Measurements from ENCODE around the gene IFT80. TPM values are rescaled to one million over a fixed set of nuclear protein-coding genes. Genes with fewer than 3 reads are reported as not detected.
A peak's percentile ranks its signal among the peaks of the same experiment; 100 is the strongest.

IFT80 gene
- total and polyA plus RNA-seq, 2 of the 4 experiments (the other 2 are of a cell fraction): 15.2 to 16.8 TPM

DNA sequence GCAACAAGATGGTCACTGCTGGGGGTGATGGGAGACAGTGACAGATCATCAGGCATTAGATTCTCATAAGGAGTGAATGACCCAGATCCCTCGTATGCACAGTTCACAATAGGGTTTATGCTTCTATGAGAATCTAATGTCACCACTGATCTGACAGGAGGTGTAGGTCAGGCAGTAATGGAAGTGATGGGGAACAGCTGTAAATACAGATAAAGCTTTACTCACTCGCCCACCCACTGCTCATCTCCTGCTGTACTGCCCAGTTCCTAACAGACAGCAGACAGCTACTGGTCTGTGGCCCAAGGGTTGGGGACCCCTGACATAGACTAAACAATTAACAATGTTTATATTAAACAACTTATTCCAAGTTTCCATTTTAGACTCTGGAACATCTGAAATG, 25.4 kb downstream of the IFT80 start:
- 80% methylated on average over 1 of the region's 2 CpGs; no CpG with 5 or more reads in 1 of the 2 experiments for WGBS, 2 experiments (ENCODE audit: extremely low coverage in 2 of 2, insufficient read length in 1 of 2)

More for the DNA sequence above, 25.4 kb downstream of the IFT80 start:
- H3K36me3 ChIP-seq (ENCODE audit: control insufficient read depth, insufficient read depth, low read length): peaks cover 3% of the 10 kb centered on the region
- TF ChIP-seq POLR2A (IDR thresholded peaks at IDR 0.05; ENCODE audit: low read depth, low read length) (no peak), MAFK (IDR thresholded peaks at IDR 0.05; ENCODE audit: low read depth, low read length) (no peak), CHD1 (IDR thresholded peaks at IDR 0.05; ENCODE audit: low read depth, low read length) (no peak), CEBPB (IDR thresholded peaks at IDR 0.05; ENCODE audit: low read depth, low read length) (no peak), NFE2L2 (IDR thresholded peaks at IDR 0.05; ENCODE audit: low read depth, low read length) (no peak), MXI1 (IDR thresholded peaks at IDR 0.05; ENCODE audit: borderline replicate concordance, low read depth, low read length) (no peak), RCOR1 (IDR thresholded peaks at IDR 0.05; ENCODE audit: insufficient replicate concordance, low read length) (no peak), BHLHE40 (IDR thresholded peaks at IDR 0.05; ENCODE audit: low read depth, low read length) (no peak), RAD21 (IDR thresholded peaks at IDR 0.05; ENCODE audit: low read length) (no peak), FOS (IDR thresholded peaks at IDR 0.05; ENCODE audit: low read depth, low read length) (no peak), SMC3 (IDR thresholded peaks at IDR 0.05; ENCODE audit: low read depth, low read length) (no peak), RFX5 (IDR thresholded peaks at IDR 0.05; ENCODE audit: low read depth, low read length) (no peak), MAZ (IDR thresholded peaks at IDR 0.05; ENCODE audit: borderline replicate concordance, low read depth, low read length) (no peak)
- TF ChIP-seq, protein P1, sequence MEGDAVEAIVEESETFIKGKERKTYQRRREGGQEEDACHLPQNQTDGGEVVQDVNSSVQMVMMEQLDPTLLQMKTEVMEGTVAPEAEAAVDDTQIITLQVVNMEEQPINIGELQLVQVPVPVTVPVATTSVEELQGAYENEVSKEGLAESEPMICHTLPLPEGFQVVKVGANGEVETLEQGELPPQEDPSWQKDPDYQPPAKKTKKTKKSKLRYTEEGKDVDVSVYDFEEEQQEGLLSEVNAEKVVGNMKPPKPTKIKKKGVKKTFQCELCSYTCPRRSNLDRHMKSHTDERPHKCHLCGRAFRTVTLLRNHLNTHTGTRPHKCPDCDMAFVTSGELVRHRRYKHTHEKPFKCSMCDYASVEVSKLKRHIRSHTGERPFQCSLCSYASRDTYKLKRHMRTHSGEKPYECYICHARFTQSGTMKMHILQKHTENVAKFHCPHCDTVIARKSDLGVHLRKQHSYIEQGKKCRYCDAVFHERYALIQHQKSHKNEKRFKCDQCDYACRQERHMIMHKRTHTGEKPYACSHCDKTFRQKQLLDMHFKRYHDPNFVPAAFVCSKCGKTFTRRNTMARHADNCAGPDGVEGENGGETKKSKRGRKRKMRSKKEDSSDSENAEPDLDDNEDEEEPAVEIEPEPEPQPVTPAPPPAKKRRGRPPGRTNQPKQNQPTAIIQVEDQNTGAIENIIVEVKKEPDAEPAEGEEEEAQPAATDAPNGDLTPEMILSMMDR (conservative IDR thresholded peaks at IDR 0.05; ENCODE audit: low read depth, low read length): no peak
- TF ChIP-seq, protein P2, sequence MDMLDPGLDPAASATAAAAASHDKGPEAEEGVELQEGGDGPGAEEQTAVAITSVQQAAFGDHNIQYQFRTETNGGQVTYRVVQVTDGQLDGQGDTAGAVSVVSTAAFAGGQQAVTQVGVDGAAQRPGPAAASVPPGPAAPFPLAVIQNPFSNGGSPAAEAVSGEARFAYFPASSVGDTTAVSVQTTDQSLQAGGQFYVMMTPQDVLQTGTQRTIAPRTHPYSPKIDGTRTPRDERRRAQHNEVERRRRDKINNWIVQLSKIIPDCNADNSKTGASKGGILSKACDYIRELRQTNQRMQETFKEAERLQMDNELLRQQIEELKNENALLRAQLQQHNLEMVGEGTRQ (IDR thresholded peaks at IDR 0.05; ENCODE audit: low read depth, low read length): no peak
- TF ChIP-seq, protein P3, sequence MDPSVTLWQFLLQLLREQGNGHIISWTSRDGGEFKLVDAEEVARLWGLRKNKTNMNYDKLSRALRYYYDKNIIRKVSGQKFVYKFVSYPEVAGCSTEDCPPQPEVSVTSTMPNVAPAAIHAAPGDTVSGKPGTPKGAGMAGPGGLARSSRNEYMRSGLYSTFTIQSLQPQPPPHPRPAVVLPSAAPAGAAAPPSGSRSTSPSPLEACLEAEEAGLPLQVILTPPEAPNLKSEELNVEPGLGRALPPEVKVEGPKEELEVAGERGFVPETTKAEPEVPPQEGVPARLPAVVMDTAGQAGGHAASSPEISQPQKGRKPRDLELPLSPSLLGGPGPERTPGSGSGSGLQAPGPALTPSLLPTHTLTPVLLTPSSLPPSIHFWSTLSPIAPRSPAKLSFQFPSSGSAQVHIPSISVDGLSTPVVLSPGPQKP (IDR thresholded peaks at IDR 0.05; ENCODE audit: borderline replicate concordance, low read depth, low read length): no peak
- peak overlapping the region; percentile 28; the same call in 1 of the 2 replicates for H4K91ac ChIP-seq (ENCODE audit: insufficient read depth, low read depth, low read length)
- H2AK9ac ChIP-seq (replicated peaks; ENCODE audit: low read depth, low read length, poor library complexity): no peak overlapping the region
- peak overlapping the region; percentile 6; the same call in 1 of the 2 replicates for H2BK120ac ChIP-seq (ENCODE audit: low read depth, low read length)
- no peak overlapping the region; the same call in 1 of the 2 replicates for H3K4ac ChIP-seq (ENCODE audit: low read depth, low read length)
- peaks cover 9% of the 10 kb centered on the region for H3K4me1 ChIP-seq (ENCODE audit: control insufficient read depth, insufficient read depth, low read length)
- peak overlapping the region; percentile 20; the same call in 1 of the 2 replicates for H3K18ac ChIP-seq (ENCODE audit: low read depth, low read length)
- no peak overlapping the region for H3K23ac ChIP-seq (ENCODE audit: low read depth, low read length)
- H3K27me3 ChIP-seq (ENCODE audit: control insufficient read depth, insufficient read depth, low read length): no peaks in the 10 kb centered on the region
- H3K4me3 ChIP-seq (ENCODE audit: insufficient read depth, low read depth, low read length): no peak overlapping the region
- in situ Hi-C loops (cut with MboI; ENCODE audit: low sequenced_read_pairs): no loop called here
- H2BK15ac ChIP-seq (ENCODE audit: low read depth, low read length): peak overlapping the region; percentile 76; the same call in 2 of the 3 replicates
- no peak overlapping the region for H2BK5ac ChIP-seq (ENCODE audit: low read depth, low read length, poor library complexity, severe bottlenecking)
- H3K9me1 ChIP-seq (ENCODE audit: insufficient read depth, low read length): peaks cover 3% of the 10 kb centered on the region
- H4K20me1 ChIP-seq (ENCODE audit: insufficient read depth, low read length): no peaks in the 10 kb centered on the region
- BruUV-seq (replicated peaks): no TSS peak
- DNase-seq (no peak), ATAC-seq (ENCODE audit: low read depth) (no peak)
- H3K27ac ChIP-seq (ENCODE audit: insufficient read depth, low read length): no peak overlapping the region; the same call in 1 of the 2 replicates
- no peak overlapping the region for H4K8ac ChIP-seq (ENCODE audit: low read depth in 2 of 2, low read length in 2 of 2)
- intact Hi-C loops (cut with micrococcal nuclease): no loop called here
- H3K79me1 ChIP-seq (ENCODE audit: low read depth in 1 of 2, low read length in 2 of 2): peaks cover 0 to 4% of the 10 kb centered on the region in 2 experiments; a peak in 2 of 4 replicates
- H3K9ac ChIP-seq (ENCODE audit: low read depth, low read length): no peak overlapping the region
- no peak overlapping the region for H2AK5ac ChIP-seq (ENCODE audit: low read depth, low read length)
- H3K9me3 ChIP-seq (ENCODE audit: control insufficient read depth, insufficient read depth, low read length): no peaks in the 10 kb centered on the region
- ChIA-PET CTCF (no interaction called here), POLR2A (ENCODE audit: unreplicated experiment) (no interaction called here)
- no peak overlapping the region for H2AFZ ChIP-seq (replicated peaks; ENCODE audit: low read length, poor library complexity)
- no peak overlapping the region for H3K56ac ChIP-seq (ENCODE audit: extremely low read depth, insufficient read depth, low read length)
- 0 out of 2 replicates have a peak overlapping the region, but pooled peaks have one; percentile 5 for H3K14ac ChIP-seq (replicated peaks; ENCODE audit: low read depth, low read length)
- no peak overlapping the region for H2BK20ac ChIP-seq (ENCODE audit: low read depth, low read length)
- dilution Hi-C loops (cut with HindIII; ENCODE audit: low sequenced_read_pairs, unreplicated experiment): no loop called here
- H3K4me2 ChIP-seq (ENCODE audit: low read depth, low read length): no peak overlapping the region
- no peak overlapping the region for H4K5ac ChIP-seq (ENCODE audit: low read depth, low read length)
